Activated CD8-positive, alpha-beta T cell treated with anti-CD3 and anti-CD28 coated beads for 36 hours (primary cell): Measurements from ENCODE around the gene BEAN1. TPM values are rescaled to one million over a fixed set of nuclear protein-coding genes. Genes with fewer than 3 reads are reported as not detected.

Experiments
- ATAC-seq: fragments of 200-7000 bp; cut with Tn5 transposase; one replicate; pipeline ENCODE4 v1.10.0; 2021; ENCODE audit warnings: mild to moderate bottlenecking, moderate library complexity
- CTCF ChIA-PET: fragments of 350-600 bp; sonication (Branson Sonifier 250); formaldehyde crosslinking; loops from one replicate; lab custom pipeline; 2021; ENCODE audit warnings: antibody characterized with exemption; lab: Charles Lee
- POLR2A ChIA-PET: fragments of 350-600 bp; sonication (Branson Sonifier 250); formaldehyde crosslinking; loops from one replicate; lab custom pipeline; 2021; ENCODE audit warnings: antibody characterized with exemption; lab: Charles Lee
- DNase-seq: peaks from one replicate; pipeline ENCODE4 v3.0.0-alpha.2; 2020
- H3K27ac Mint-ChIP-seq: one replicate; pipeline ENCODE4 v1.8.0; 2021; ENCODE audit warnings: mild to moderate bottlenecking, mixed read lengths
- H3K27me3 Mint-ChIP-seq: one replicate; pipeline ENCODE4 v1.8.0; 2021; ENCODE audit warnings: mixed read lengths
- H3K36me3 Mint-ChIP-seq: one replicate; pipeline ENCODE4 v1.8.0; 2021; ENCODE audit warnings: low read depth, mixed read lengths
- H3K4me1 Mint-ChIP-seq: one replicate; pipeline ENCODE4 v1.8.0; 2021; ENCODE audit warnings: low read depth, mixed read lengths
- H3K4me3 Mint-ChIP-seq: one replicate; pipeline ENCODE4 v1.8.0; 2021; ENCODE audit warnings: mild to moderate bottlenecking, moderate library complexity, mixed read lengths
- H3K9me3 Mint-ChIP-seq: one replicate; pipeline ENCODE4 v1.8.0; 2021; ENCODE audit warnings: mixed read lengths
- intact Hi-C: fragments of 100-400 bp; cut with micrococcal nuclease; formaldehyde crosslinking; loops from one replicate; pipeline ENCODE4 v1.10.0; 2022
- total RNA-seq, 2 experiments: library from RNA; stranded (reverse); gene quantifications; one replicate each; pipeline ENCODE4 v1.2.3, GENCODE V29; 2021
- TF ChIP-seq, protein P1 (sequence below): fragments of 200-600 bp; IDR thresholded peaks from one replicate; pipeline ENCODE4 v1.8.0; 2022; ENCODE audit warnings: antibody characterized with exemption, mild to moderate bottlenecking

BEAN1 gene
- total RNA-seq, 2 experiments from 2014 or later: not detected

DNA sequence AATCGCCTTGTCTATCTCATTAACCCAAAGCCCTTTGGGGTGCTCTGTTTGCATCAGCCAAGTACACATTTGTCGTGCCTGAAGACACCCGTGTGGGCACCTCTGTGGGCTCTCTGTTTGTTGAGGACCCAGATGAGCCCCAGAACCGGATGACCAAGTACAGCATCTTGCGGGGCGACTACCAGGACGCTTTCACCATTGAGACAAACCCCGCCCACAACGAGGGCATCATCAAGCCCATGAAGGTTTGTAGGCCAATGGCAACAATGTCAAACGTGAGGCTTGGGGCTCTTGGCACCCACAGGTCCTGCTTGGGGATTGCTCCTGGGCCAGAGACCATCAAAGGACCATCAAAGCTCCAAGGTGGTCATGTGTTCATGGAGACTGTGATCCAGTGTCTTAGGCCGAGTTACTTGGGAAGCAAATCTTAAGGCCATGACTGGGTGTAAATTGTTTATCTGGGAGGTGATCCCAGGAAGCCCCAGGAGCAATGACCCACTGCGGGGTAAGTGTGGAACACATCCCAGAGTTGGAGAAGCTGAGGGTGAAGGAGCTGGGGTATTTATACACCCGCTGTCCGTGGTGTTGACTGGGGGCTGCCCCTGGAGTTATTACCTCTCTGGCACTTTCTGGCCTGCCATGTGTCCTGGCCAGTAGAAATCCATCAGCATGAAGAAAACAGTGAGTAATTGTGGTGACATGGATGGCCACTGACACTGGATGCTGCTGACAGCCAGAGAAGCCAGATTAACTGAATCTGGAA, 36.6 kb upstream of the BEAN1 start:
- no peaks in the 10 kb centered on the region for H3K36me3 Mint-ChIP-seq
- no peak overlapping the region for H3K4me3 Mint-ChIP-seq
- ATAC-seq (no peak), DNase-seq (no peak)
- POLR2A ChIA-PET: no interaction called here
- H3K4me1 Mint-ChIP-seq: no peaks in the 10 kb centered on the region
- peaks cover 2% of the 10 kb centered on the region for H3K27me3 Mint-ChIP-seq
- intact Hi-C loops: no loop called here
- TF ChIP-seq, protein P1, sequence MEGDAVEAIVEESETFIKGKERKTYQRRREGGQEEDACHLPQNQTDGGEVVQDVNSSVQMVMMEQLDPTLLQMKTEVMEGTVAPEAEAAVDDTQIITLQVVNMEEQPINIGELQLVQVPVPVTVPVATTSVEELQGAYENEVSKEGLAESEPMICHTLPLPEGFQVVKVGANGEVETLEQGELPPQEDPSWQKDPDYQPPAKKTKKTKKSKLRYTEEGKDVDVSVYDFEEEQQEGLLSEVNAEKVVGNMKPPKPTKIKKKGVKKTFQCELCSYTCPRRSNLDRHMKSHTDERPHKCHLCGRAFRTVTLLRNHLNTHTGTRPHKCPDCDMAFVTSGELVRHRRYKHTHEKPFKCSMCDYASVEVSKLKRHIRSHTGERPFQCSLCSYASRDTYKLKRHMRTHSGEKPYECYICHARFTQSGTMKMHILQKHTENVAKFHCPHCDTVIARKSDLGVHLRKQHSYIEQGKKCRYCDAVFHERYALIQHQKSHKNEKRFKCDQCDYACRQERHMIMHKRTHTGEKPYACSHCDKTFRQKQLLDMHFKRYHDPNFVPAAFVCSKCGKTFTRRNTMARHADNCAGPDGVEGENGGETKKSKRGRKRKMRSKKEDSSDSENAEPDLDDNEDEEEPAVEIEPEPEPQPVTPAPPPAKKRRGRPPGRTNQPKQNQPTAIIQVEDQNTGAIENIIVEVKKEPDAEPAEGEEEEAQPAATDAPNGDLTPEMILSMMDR: no peak
- H3K9me3 Mint-ChIP-seq: no peaks in the 10 kb centered on the region
- no peak overlapping the region for H3K27ac Mint-ChIP-seq
- CTCF ChIA-PET: interaction anchor here (0.9 to 1.8 kb wide), 2 partner anchors 16 to 33 kb away, joined by 5 to 8 read pairs; no protein-coding TSS in a partner anchor

DNA sequence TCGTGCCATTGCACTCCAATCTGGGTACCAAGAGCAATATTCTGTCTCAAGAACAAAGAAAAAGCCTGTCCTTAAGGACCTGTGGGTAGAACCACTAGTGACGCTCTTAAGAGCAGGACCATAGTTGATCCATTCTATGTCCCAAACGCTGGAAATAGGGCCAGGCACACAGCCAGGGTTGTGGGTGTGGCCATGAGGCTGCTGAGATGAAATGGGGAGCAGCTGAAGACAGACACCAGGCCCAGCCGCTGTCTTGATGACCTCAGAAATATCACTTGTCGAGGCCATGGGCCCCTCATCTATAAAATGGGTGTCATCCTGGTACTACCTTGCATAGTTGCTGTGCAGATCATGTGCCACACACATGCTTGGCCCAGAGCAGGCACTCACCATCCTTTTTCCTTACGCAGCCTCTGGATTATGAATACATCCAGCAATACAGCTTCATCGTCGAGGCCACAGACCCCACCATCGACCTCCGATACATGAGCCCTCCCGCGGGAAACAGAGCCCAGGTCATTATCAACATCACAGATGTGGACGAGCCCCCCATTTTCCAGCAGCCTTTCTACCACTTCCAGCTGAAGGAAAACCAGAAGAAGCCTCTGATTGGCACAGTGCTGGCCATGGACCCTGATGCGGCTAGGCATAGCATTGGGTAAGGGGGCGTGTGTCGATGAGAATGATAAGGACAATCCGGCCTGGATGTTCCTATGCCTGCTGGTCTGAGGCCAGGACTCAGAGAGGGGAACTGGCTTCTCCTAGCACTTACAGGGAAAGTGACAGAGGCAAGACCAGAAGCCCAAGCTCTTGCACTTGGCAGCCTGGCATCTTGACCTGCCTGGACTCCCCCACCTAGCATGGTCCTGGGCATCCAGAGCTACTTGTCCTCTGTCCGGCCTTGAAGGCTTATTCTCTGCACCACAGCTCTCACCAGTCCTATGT, 35.1 kb upstream of the BEAN1 start:
- ATAC-seq (no peak), DNase-seq (no peak)
- intact Hi-C loops: no loop called here
- H3K27me3 Mint-ChIP-seq: peaks cover 2% of the 10 kb centered on the region
- no peak overlapping the region for H3K27ac Mint-ChIP-seq
- no peak overlapping the region for H3K4me3 Mint-ChIP-seq
- ChIA-PET POLR2A (interaction anchor here (1.1 to 1.3 kb wide), 2 partner anchors 13 to 89 kb away, joined by 3 read pairs; no protein-coding TSS in a partner anchor), CTCF (interaction anchor here (1.1 to 1.9 kb wide), 3 partner anchors 13 to 35 kb away, joined by 3 to 6 read pairs (median 4); no protein-coding TSS in a partner anchor)
- H3K9me3 Mint-ChIP-seq: no peaks in the 10 kb centered on the region
- TF ChIP-seq, protein P1: no peak
- H3K36me3 Mint-ChIP-seq: no peaks in the 10 kb centered on the region
- H3K4me1 Mint-ChIP-seq: no peaks in the 10 kb centered on the region

DNA sequence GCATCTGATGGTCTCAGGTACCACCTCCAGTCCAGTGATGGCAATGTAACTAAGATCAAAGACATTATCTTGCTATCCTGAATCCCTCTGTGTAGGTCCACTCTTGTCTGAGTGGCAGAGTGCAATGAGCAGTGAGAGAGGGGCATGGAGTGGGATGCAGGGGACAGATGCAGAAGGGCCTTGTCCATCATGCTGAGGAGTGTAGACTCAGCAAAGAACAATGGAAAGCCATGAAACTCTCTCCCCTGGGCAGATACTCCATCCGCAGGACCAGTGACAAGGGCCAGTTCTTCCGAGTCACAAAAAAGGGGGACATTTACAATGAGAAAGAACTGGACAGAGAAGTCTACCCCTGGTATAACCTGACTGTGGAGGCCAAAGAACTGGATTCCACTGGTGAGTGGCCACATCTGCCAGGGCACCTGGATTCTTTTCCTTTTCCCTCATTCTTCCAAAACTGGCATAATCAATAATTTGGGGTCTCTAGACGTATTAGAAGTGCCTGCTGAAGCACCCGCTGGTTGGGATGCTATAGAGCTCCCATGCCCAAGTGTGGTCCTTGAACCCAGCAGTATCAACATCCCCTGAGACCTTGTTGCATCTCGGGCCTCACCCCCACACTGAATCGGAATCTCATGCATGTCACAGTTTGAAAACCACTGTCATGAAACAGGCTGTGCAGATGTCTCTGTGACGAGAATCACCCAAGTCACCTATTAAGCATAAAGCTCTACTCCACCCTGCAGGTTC, 31.1 kb upstream of the BEAN1 start:
- ATAC-seq (no peak), DNase-seq (no peak)
- Mint-ChIP-seq H3K27me3 (no peaks in the 10 kb centered on the region), H3K4me1 (no peaks in the 10 kb centered on the region), H3K27ac (no peak overlapping the region), H3K36me3 (no peaks in the 10 kb centered on the region), H3K9me3 (no peaks in the 10 kb centered on the region), H3K4me3 (no peak overlapping the region)
- intact Hi-C loops: no loop called here
- ChIA-PET CTCF (interaction anchor here (1.2 to 1.8 kb wide), 2 partner anchors 9 to 11 kb away, joined by 3 to 8 read pairs; no protein-coding TSS in a partner anchor), POLR2A (no interaction called here)
- TF ChIP-seq, protein P1: no peak

DNA sequence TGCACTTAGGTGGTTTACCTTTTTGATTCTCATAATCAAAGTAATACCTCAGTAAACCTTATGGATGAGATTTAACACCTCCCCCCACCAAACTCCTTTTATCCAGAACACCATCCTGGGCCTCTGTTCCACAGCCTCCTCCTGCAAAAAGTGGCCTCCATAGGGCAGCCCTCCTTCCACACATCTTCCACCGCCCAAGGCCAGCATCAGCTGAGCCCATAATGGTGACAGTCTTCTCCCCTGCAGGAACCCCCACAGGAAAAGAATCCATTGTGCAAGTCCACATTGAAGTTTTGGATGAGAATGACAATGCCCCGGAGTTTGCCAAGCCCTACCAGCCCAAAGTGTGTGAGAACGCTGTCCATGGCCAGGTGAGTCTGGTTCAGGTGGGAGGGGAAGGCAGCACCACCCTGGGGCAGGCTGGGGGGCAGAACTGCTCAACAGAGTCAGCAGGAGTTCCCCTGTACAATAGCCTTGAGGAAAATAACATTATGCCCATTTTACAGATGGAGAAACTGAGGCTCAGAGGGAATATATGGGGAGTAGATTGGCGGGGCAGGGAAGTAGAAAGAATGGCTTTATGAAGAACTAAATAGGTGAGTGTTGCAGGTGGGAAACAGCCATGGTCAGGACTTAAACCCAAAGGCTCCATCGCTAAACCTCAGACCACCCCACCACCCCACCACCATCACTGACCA, 29.2 kb upstream of the BEAN1 start:
- TF ChIP-seq, protein P1: no peak
- CTCF ChIA-PET: interaction anchor here (1.1 kb wide), 1 partner anchor 9 kb away, joined by 5 read pairs; no protein-coding TSS in a partner anchor
- Mint-ChIP-seq H3K4me1 (no peaks in the 10 kb centered on the region), H3K9me3 (no peaks in the 10 kb centered on the region), H3K27me3 (no peaks in the 10 kb centered on the region), H3K27ac (no peak overlapping the region), H3K4me3 (no peak overlapping the region), H3K36me3 (no peaks in the 10 kb centered on the region)
- POLR2A ChIA-PET: no interaction called here
- ATAC-seq (no peak), DNase-seq (no peak)
- intact Hi-C loops: no loop called here
